Mammary epithelial cell (primary cell): ENCODE measurements around the gene OGFOD1.

Experiments used
- CTCF ChIP-seq, 2 donors: IDR thresholded peaks in 1 of 2; conservative IDR thresholded peaks in 1 of 2; 2 replicates each; pipeline ENCODE4 v1.5.1; 2011 to 2012; ENCODE audit warnings: inconsistent platforms in 2 of 2, low read length in 2 of 2, mild to moderate bottlenecking in 2 of 2, control low read depth in 1 of 2, low read depth in 1 of 2; ENCODE audit not compliant: insufficient read depth in 1 of 2; ENCODE audit errors: extremely low read depth in 1 of 2
- EZH2 ChIP-seq: IDR thresholded peaks from 2 replicates; pipeline ENCODE4 v1.6.1; 2012; ENCODE audit warnings: low read length, inconsistent platforms, borderline replicate concordance

GRCh38 chr16:56462064-56462796, 10.9 kb downstream of the OGFOD1 start:
- TF ChIP-seq CTCF (conservative IDR thresholded peaks at IDR 0.05 in 1 of 2, IDR thresholded peaks at IDR 0.05 in 1 of 2; ENCODE audit: extremely low read depth in 1 of 2, insufficient read depth in 1 of 2, low read depth in 1 of 2, low read length in 2 of 2) (no peak), EZH2 (no peak)
